ENCODE results near the gene OGFOD3. TPM values are rescaled to one million over a fixed set of nuclear protein-coding genes. Genes with fewer than 3 reads are reported as not detected.
A peak's percentile ranks its signal among the peaks of the same experiment; 100 is the strongest.
"Not testable (repeated sequence)": the region's sequence is repeated elsewhere in the genome, so short reads cannot be mapped to it uniquely, and the experiment has no call there.

OGFOD3 gene
- polyA plus RNA-seq, 6 donors from 2014 or later: 22.8 to 31.6 (median 26.1) TPM

- Mint-ChIP-seq H3K4me1 (peaks cover 25 to 31% (median 30%) of the 10 kb centered on the region in 3 donors), H3K27me3 (no peaks in the 10 kb centered on the region), H3K27ac (peak overlapping the region; percentile 98 to 99 (median 99)), H3K36me3 (peaks cover 2 to 4% of the 10 kb centered on the region in 2 donors), H3K9me3 (no peaks in the 10 kb centered on the region), H3K4me3 (peak overlapping the region; percentile 85 to 95 (median 92))
- DNase-seq: no peak
- peak; percentile 17 to 22 for ATAC-seq (ENCODE audit: low read depth in 2 of 2)
These were observed 38.9 kb upstream of the OGFOD3 start for GRCh38 chr17:82457073-82457928.

GRCh38 chr17:82453706-82454105 is 35.3 kb upstream of the OGFOD3 start:
- not testable (repeated sequence) for DNase-seq; H3K27me3 Mint-ChIP-seq; ATAC-seq (ENCODE audit: low read depth in 2 of 2); H3K9me3 Mint-ChIP-seq; H3K36me3 Mint-ChIP-seq
- Mint-ChIP-seq H3K27ac (peak overlapping the region in 1 of 6 donors; percentile 58), H3K4me3 (peak overlapping the region in 1 of 8 donors; percentile 86), H3K4me1 (peaks cover 15 to 32% (median 31%) of the 10 kb centered on the region in 3 donors)

- ATAC-seq (ENCODE audit: low read depth in 2 of 2); H3K27me3 Mint-ChIP-seq; H3K9me3 Mint-ChIP-seq; DNase-seq; H3K27ac Mint-ChIP-seq; H3K36me3 Mint-ChIP-seq: not testable (repeated sequence)
- Mint-ChIP-seq H3K4me3 (peak overlapping the region in 1 of 8 donors; percentile 86), H3K4me1 (peaks cover 15 to 32% (median 31%) of the 10 kb centered on the region in 3 donors)
These were observed 34.8 kb upstream of the OGFOD3 start for GRCh38 chr17:82453151-82453550.

- no peak for DNase-seq
- Mint-ChIP-seq H3K4me1 (peaks cover 11 to 29% (median 29%) of the 10 kb centered on the region in 3 donors), H3K9me3 (no peaks in the 10 kb centered on the region), H3K27me3 (no peaks in the 10 kb centered on the region), H3K4me3 (peak overlapping the region in 7 of 8 donors; percentile 2 to 94 (median 34)), H3K27ac (peak overlapping the region in 2 of 6 donors; percentile 49 to 98), H3K36me3 (no peaks in the 10 kb centered on the region)
- ATAC-seq (ENCODE audit: low read depth in 2 of 2): no peak
These were observed 33.8 kb upstream of the OGFOD3 start for GRCh38 chr17:82452162-82452561.

GRCh38 chr17:82450357-82451106 is 32.1 kb upstream of the OGFOD3 start, which contains the start of gene CYBC1:
CYBC1 (minus strand) TSS chr17:82450752; CDS start chr17:82449254, 1,498 bp downstream.
- Mint-ChIP-seq H3K4me1 (peaks cover 9 to 42% (median 29%) of the 10 kb centered on the region in 3 donors), H3K27me3 (no peaks in the 10 kb centered on the region), H3K36me3 (no peaks in the 10 kb centered on the region), H3K27ac (peak within 1 kb of the TSS; percentile 97 to 100 (median 99)), H3K4me3 (peak within 1 kb of the TSS; percentile 86 to 96 (median 93)), H3K9me3 (no peaks in the 10 kb centered on the region)
- peak; percentile 95 for DNase-seq
- ATAC-seq (ENCODE audit: low read depth in 2 of 2): peak; percentile 32 to 49

GRCh38 chr17:82449883-82450356 is 31.5 kb upstream of the OGFOD3 start:
- H3K4me1 Mint-ChIP-seq: peaks cover 9 to 42% (median 29%) of the 10 kb centered on the region in 3 donors
- H3K27ac Mint-ChIP-seq: peak overlapping the region; percentile 97 to 100 (median 99)
- no peaks in the 10 kb centered on the region for H3K9me3 Mint-ChIP-seq
- no peaks in the 10 kb centered on the region for H3K36me3 Mint-ChIP-seq
- DNase-seq (no peak), ATAC-seq (ENCODE audit: low read depth in 2 of 2) (no peak)
- peak overlapping the region; percentile 86 to 96 (median 93) for H3K4me3 Mint-ChIP-seq
- no peaks in the 10 kb centered on the region for H3K27me3 Mint-ChIP-seq

GRCh38 chr17:82449131-82449882 is 30.9 kb upstream of the OGFOD3 start:
- ATAC-seq (ENCODE audit: low read depth in 2 of 2) (peak; percentile 74 to 79), DNase-seq (peak; percentile 98)
- H3K36me3 Mint-ChIP-seq: no peaks in the 10 kb centered on the region
- peak overlapping the region; percentile 97 to 100 (median 99) for H3K27ac Mint-ChIP-seq
- H3K9me3 Mint-ChIP-seq: no peaks in the 10 kb centered on the region
- no peaks in the 10 kb centered on the region for H3K27me3 Mint-ChIP-seq
- H3K4me3 Mint-ChIP-seq: peak overlapping the region; percentile 86 to 96 (median 93)
- H3K4me1 Mint-ChIP-seq: peaks cover 9 to 42% (median 29%) of the 10 kb centered on the region in 3 donors

- H3K36me3 Mint-ChIP-seq: peaks cover 0 to 5% of the 10 kb centered on the region in 2 donors
- ATAC-seq (ENCODE audit: low read depth in 2 of 2) (no peak), DNase-seq (no peak)
- H3K4me3 Mint-ChIP-seq: peak overlapping the region in 7 of 8 donors; percentile 56 to 75 (median 67)
- H3K9me3 Mint-ChIP-seq: no peaks in the 10 kb centered on the region
- H3K27ac Mint-ChIP-seq: peak overlapping the region; percentile 93 to 98 (median 95)
- no peaks in the 10 kb centered on the region for H3K27me3 Mint-ChIP-seq
- peaks cover 9 to 46% (median 29%) of the 10 kb centered on the region in 3 donors for H3K4me1 Mint-ChIP-seq
These were observed 29.5 kb upstream of the OGFOD3 start for GRCh38 chr17:82447876-82448275.

GRCh38 chr17:82446649-82447048 is 28.3 kb upstream of the OGFOD3 start:
- DNase-seq: no peak
- no peak for ATAC-seq (ENCODE audit: low read depth in 2 of 2)
- H3K27me3 Mint-ChIP-seq: no peaks in the 10 kb centered on the region
- peak overlapping the region in 3 of 8 donors; percentile 64 to 77 (median 65) for H3K4me3 Mint-ChIP-seq
- H3K36me3 Mint-ChIP-seq: peaks cover 0 to 5% of the 10 kb centered on the region in 2 donors
- no peaks in the 10 kb centered on the region for H3K9me3 Mint-ChIP-seq
- H3K27ac Mint-ChIP-seq: peak overlapping the region; percentile 21 to 95 (median 91)
- peaks cover 11 to 49% (median 27%) of the 10 kb centered on the region in 3 donors for H3K4me1 Mint-ChIP-seq

GRCh38 chr17:82446124-82446523 is 27.7 kb upstream of the OGFOD3 start:
- peaks cover 12 to 49% (median 26%) of the 10 kb centered on the region in 3 donors for H3K4me1 Mint-ChIP-seq
- H3K27ac Mint-ChIP-seq: peak overlapping the region in 5 of 6 donors; percentile 32 to 95 (median 92)
- DNase-seq (no peak), ATAC-seq (ENCODE audit: low read depth in 2 of 2) (no peak)
- peak overlapping the region in 2 of 8 donors; percentile 35 to 73 for H3K4me3 Mint-ChIP-seq
- no peaks in the 10 kb centered on the region for H3K27me3 Mint-ChIP-seq
- peaks cover 0 to 5% of the 10 kb centered on the region in 2 donors for H3K36me3 Mint-ChIP-seq
- no peaks in the 10 kb centered on the region for H3K9me3 Mint-ChIP-seq

GRCh38 chr17:82445542-82445941 is 27.2 kb upstream of the OGFOD3 start:
- no peaks in the 10 kb centered on the region for H3K27me3 Mint-ChIP-seq
- DNase-seq (no peak), ATAC-seq (ENCODE audit: low read depth in 2 of 2) (no peak)
- H3K27ac Mint-ChIP-seq: peak overlapping the region in 3 of 6 donors; percentile 63 to 93 (median 92)
- H3K36me3 Mint-ChIP-seq: peaks cover 0 to 5% of the 10 kb centered on the region in 2 donors
- no peaks in the 10 kb centered on the region for H3K9me3 Mint-ChIP-seq
- peak overlapping the region in 1 of 8 donors; percentile 32 for H3K4me3 Mint-ChIP-seq
- H3K4me1 Mint-ChIP-seq: peaks cover 17 to 53% (median 26%) of the 10 kb centered on the region in 3 donors

GRCh38 chr17:82444941-82445521 is 26.6 kb upstream of the OGFOD3 start:
- H3K36me3 Mint-ChIP-seq: peaks cover 0 to 5% of the 10 kb centered on the region in 2 donors
- H3K4me3 Mint-ChIP-seq: no peak overlapping the region
- no peaks in the 10 kb centered on the region for H3K27me3 Mint-ChIP-seq
- ATAC-seq (ENCODE audit: low read depth in 2 of 2): no peak
- peaks cover 21 to 58% (median 31%) of the 10 kb centered on the region in 3 donors for H3K4me1 Mint-ChIP-seq
- H3K27ac Mint-ChIP-seq: peak overlapping the region in 1 of 6 donors; percentile 93
- DNase-seq: no peak
- H3K9me3 Mint-ChIP-seq: no peaks in the 10 kb centered on the region

All from naive B cell (primary cell).